Activated T-cell treated with anti-CD3 and anti-CD28 coated beads for 1 hour (primary cell): ENCODE results near the gene PDE5A.
"Not testable (repeated sequence)": the region's sequence is repeated elsewhere in the genome, so short reads cannot be mapped to it uniquely, and the experiment has no call there.

Experiments used
- DNase-seq: peaks from one replicate; pipeline ENCODE4 v3.0.0-alpha.2; 2020; ENCODE audit warnings: low read depth

PDE5A gene

DNA sequence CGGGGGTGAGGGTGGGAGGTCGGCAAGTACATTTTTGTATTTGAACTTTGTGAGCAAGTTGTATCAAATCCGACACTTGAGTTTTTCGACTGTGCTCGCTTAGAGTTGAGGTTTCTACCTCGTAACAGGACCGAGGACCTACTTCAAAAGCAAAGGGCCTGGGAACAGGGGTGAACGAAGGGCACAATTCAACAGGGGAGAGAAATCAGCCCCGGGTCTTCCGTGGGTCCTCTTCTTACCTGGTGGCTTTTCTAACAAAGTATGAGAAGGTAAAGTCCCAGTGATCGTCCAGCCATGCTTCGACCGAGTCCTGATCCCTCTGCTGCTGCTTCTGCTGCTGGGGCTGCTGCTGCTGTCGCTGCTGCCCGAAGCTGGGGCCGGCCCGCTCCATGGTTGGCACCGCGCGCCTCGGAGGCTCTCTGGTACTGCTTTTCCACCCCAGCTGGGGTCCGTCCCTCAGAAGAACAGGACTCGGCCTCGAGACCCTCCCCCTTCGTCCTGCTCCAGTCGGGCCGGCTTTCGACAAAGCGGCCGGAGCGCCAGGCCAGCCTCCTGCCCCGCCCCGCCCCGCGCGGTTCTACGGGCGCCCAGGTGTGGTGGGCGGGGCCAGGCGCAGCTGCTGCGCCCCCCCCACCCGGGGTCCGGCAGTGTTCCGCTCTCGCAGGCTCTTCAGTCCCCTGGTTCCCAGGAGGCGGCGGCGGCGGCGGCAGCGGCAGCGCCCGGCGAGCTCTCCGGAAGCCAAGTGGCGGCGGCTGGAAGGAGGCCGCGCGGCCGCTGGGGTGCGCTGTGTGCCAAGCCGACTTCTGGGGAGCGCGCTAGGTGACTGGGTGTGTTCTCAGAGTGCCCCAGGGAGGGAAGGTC lies at the start of gene PDE5A:
TSS of gene PDE5A (minus strand) at position 524 of the 861 bp plus-strand sequence. CDS start at position 391, 133 bp downstream.
- DNase-seq = peak; percentile 68

DNA sequence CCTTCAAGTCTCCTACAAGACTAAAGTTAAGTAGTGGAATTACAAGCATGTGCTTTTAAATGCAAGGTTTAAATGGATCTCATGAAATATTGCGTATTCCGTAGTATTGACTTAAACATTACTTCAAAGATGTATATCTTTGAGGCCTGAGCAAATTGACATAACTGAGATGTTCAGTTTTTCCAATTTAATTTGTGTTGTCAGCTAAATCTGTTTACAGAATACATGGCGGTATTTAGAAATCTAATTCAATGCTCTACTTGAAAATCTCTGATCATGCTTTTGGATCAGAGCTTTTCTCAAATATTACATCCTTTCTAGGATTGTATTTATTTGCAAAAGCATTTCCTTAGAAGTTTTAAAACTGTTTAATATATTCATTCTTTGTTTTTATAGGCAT lies 47.5 kb upstream of the PDE5A start:
- no peak for DNase-seq

GRCh38 chr4:119675391-119675790 lies 46.8 kb upstream of the PDE5A start:
- DNase-seq = no peak

DNA sequence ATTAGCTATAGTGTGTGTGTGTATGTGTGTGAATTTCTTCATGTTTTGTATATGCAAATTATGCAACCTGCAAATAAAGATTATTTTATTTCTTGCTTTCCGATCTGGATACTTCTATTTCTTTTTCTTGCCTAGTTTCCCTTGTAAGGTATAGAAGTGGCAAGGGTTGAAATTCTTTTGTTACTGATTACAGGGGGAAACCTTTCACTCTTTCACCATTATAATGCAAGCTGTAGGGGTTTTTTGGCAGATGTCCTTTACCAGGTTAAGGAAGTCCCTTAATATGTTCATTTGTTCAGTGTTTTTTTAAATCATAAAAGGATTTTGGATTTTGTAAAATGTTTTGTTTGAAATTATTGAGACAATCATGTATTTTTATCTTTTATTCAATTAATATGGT lies 44.3 kb upstream of the PDE5A start:
- DNase-seq = no peak

DNA sequence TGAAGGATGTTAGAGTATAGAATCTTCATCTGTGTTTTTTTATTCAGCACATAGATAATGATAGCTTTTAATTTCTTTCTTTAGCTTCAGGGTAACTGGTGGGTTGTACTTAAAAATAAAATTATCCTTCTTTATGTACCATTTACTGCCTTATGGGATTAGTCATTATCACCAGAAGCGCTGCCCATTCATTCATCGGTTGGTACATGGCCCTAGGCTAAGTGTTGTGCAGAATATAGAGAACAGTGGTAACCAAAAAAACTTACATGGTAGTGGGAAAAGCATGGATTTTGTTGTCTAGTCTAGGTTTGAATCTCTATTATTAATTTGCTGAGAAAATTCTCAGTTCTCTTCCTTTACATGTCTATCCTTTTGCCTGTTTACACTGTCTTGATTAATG lies 43.5 kb upstream of the PDE5A start:
- DNase-seq = no peak

- DNase-seq = no peak
These were observed 42.6 kb upstream of the PDE5A start for GRCh38 chr4:119671205-119671604.

GRCh38 chr4:119667802-119668201 lies 39.2 kb upstream of the PDE5A start:
- no peak for DNase-seq

DNA sequence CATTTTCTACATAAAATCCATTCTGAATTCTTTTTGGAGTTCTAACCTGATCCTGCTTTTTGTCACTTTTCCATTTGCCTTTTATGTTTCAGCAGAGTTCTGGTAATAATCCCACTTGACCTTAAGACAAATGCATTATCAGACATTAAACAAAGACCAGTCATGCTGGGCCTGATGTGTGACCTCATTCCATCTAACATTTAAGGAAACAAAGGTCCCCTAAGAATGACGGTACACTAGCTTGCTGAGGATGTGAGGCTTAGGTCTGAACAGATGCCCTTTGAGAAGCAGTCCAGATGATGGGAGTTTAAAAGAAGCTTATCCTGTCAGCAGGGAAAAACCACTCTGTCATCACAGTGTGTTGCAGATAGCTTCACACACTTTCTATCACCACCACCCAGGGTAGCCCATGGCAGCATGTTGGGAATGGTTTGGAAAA lies 38.1 kb upstream of the PDE5A start:
- DNase-seq = no peak

GRCh38 chr4:119665752-119666151 lies 37.1 kb upstream of the PDE5A start:
- no peak for DNase-seq

DNA sequence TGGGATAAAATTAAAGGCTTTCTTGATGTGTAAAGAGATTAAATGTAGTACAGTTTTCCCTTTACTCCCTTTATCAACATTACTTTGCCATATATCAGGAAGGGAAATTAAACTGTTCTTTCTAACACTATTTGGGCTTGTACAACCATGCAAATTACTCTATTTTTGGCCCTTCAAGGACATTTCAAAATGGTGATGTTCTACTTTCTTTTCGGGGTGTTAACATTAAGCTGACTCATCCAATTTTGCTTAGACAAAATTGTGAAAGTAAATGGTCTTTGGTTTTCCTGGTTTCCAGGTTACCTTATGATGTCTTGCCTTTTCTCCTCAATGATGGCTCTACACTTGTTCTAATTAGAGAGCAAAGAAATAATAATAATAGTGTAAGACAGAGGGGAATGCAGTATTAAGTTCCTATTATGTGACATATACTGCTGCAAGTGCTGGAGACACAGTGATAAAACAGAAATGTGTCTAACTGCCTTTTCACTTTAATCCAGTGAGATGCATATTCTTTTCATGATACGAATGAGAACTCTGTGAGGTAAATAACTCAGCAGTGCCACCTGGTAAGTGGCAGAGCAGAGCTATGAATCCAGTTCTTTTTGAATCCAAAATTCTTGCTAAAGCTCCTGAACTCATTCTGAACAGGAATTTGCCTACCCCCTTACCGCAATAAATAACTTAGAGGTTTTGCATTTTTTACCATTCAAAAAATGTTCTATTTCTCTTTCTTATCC lies 35.7 kb upstream of the PDE5A start:
- DNase-seq = no peak

GRCh38 chr4:119663160-119663788 lies 34.7 kb upstream of the PDE5A start:
- DNase-seq = no peak

- not testable (repeated sequence) for DNase-seq
These were observed 34.0 kb upstream of the PDE5A start for GRCh38 chr4:119662612-119663011.

- no peak for DNase-seq
These were observed 32.6 kb upstream of the PDE5A start for GRCh38 chr4:119661231-119661630.

- no peak for DNase-seq
These were observed 31.0 kb upstream of the PDE5A start for GRCh38 chr4:119659576-119659975.

DNA sequence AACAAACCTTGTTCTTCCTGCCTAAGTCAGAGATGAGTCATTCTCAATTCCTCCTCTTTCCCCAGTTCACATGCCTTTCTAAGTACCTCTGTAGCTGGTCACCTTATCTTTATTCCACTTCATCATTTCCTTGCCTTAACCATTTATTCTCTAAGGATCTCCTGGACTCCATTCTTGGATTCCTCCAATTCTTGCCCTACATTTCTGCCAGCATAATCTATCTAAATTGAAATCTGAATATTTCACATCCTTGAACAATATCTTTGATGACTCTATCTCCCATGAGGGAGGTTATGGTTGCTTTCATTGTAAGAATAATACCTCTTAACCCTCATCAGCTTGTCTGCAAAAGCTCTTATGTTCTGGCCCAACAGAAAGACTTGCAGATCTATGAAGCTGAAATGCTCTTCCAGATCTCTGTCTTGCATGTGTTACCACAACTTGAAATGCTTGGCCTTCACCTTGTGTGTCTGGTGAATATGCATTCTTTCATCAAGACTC lies 28.6 kb upstream of the PDE5A start:
- DNase-seq = no peak

GRCh38 chr4:119656342-119656741 lies 27.7 kb upstream of the PDE5A start:
- no peak for DNase-seq

DNA sequence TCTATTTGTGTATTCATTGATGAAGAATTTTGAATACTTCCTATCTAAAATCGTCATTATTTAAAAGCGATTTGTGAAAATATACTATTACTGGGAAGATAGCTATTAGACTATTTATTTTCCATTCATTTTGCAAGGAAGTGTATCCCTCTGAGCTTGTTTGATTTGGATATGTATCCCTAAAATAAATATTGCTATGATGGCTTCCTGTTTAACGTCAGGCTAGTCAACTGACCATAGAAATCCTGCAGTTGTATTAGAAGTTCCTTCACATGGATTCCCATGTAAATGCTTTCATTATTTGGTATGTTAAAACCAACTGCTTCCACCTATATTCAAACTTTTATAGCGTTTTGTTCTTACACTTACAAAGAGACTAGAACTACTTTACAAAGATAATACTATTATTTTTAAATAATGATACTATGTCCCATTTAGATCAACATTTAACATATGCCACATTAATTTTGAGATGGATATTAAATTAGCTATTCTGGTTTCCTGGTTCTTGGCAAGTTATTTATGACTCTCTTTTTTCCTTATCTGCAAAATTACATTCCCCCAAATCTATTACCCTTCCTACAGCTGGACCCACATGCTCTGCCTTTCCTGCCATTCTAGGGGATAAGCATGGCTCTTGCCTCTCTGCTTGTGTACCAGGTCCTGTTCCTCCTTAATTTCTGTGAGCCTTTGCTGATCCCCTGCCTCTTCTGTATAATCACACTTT lies 26.7 kb upstream of the PDE5A start:
- DNase-seq = no peak

- DNase-seq = no peak
These were observed 25.4 kb upstream of the PDE5A start for GRCh38 chr4:119653990-119654389.

- no peak for DNase-seq
These were observed 24.4 kb upstream of the PDE5A start for GRCh38 chr4:119652998-119653397.

DNA sequence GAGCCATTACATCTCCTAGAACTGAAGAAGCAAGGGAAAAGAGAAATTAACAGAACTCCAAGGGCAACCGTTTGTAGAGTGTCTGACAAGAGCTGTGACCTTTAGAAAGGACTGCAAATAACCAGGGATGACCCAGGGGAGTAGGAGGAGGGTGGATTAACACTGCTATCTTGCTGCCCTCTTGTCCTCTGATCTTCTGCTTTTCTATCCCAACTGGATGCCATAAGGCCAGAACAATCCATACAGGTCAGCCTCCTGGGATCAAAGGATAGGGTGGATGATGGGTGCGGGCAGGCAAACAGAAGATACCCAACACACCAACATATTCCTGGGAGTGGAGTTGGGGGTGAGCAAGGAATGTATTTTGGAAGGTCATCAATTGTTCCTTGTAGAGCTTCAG lies 19.8 kb upstream of the PDE5A start:
- DNase-seq = no peak

GRCh38 chr4:119647558-119647957 lies 19.0 kb upstream of the PDE5A start:
- no peak for DNase-seq
